Measurements from ENCODE around the gene SYNE2.
A peak's percentile ranks its signal among the peaks of the same experiment; 100 is the strongest.
"Not testable (repeated sequence)": the region's sequence is repeated elsewhere in the genome, so short reads cannot be mapped to it uniquely, and the experiment has no call there.

SYNE2 gene

GRCh38 chr14:64092338-64092737 is 239.5 kb downstream of the SYNE2 start:
- DNase-seq: no peak

- DNase-seq: no peak
These were observed 240.1 kb downstream of the SYNE2 start for GRCh38 chr14:64092940-64093339.

DNA sequence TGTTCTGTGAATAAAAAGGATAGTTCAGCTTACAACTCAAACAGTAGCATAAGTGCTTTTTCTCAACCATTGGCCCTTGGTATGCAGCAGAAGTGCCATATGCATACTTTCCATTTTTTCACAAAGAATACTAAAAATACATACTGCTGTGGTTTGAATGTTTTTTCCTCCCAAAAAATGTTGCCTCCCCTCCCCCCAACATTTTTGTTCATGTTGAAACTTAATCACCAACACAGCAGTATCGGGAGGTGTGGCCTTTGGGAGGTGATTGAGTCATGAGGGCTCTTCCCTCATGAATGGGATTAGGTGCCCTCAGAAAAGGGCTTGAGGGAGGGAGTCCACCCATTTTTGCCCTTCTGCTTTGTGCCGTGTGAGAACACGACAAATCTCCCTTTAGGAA is 242.8 kb downstream of the SYNE2 start:
- no peak for DNase-seq

DNA sequence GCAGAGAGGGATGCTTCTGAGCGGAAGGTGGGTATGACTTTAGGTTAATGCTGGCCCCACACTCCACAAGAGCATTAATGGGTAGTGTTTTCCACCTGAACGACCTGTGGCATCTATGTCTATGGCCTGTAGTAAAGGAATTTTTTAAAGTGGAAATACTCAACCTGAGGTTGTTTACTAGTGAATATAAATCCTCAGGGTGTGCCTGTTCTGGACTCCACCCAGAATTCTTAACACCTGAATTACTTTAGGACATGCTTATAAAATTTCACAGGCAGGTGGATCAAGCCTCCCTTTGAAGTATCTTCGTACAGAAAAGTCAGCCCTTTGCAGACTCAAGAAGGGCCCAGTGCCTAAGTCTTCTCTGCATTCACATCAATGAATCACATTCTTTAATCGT is 245.3 kb downstream of the SYNE2 start:
- DNase-seq: no peak

GRCh38 chr14:64107438-64107837 is 254.6 kb downstream of the SYNE2 start:
- no peak for DNase-seq

DNA sequence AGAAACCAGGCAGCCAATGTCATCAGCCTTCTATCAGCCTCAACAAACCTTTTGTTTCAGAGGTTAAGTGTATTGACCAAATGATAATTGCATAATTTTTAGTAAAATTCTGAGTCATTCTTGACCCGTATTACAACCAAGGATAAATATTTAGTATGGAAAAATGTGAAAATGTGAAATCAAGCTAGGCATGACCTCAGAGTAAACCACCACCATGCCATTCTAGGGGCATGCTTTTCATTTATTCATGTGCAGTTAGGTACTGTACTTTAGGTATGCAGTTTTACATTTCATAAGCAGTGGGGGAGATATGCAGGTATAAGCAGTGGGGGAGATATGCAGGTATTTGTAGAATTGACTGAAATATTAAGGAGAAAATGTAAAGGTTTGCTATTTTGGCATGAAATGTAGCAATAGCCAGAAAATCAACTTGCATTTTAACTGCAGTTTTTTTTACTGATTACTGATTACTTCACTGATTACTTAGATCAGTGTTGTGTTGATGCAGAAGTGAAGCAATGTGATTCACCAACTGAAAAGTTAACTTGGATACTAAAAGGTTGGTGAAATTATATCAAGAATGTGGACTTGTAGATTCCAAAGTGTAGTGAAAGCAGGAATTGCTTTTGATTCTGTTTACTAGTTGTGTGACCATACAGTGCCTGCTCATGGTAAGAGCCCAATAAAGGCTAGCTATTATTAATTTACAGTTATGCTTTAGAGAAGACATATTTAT is 257.2 kb downstream of the SYNE2 start:
- DNase-seq: no peak

GRCh38 chr14:64110802-64111201 is 258.0 kb downstream of the SYNE2 start:
- DNase-seq: no peak

- peak; percentile 75 for DNase-seq
These were observed 260.3 kb downstream of the SYNE2 start for GRCh38 chr14:64112867-64113678.

DNA sequence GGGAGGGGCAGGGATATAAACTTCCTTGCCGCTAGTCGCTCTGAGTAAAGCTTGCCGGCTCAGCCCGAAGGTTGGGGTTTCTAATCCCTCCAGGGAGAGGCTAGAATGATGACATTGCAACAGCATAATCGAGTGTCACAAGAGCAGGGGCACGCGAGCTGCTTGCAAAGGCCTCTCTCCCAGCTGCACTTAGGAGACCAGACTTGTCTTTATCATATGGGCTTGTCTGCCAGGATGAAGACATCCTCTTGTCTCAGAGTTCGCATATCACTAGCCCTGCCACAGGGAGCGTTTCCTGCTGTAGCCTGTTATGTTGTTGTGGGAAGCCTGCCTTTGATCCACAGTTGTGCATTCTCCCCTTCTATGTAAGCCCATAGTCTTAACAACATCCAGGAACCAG is 261.4 kb downstream of the SYNE2 start:
- DNase-seq: no peak

DNA sequence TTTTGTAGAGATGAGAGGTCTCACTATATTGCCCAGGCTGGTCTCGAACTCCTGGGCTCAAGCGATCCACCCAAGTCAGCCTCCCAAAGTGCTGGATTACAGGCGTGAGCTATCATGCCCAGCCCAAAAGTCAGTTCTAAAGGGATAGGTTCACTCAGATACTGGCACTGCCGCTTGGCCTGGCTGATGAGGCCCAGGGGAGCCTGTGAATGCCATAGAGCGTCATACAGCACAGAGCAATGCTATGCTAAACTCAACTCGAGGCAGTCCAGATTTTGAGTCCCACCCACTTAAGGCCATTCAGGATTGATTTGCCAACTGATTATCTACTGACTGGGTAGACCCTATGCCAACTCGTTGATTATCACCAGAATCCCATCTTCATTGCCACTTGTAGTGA is 262.0 kb downstream of the SYNE2 start:
- DNase-seq: no peak

DNA sequence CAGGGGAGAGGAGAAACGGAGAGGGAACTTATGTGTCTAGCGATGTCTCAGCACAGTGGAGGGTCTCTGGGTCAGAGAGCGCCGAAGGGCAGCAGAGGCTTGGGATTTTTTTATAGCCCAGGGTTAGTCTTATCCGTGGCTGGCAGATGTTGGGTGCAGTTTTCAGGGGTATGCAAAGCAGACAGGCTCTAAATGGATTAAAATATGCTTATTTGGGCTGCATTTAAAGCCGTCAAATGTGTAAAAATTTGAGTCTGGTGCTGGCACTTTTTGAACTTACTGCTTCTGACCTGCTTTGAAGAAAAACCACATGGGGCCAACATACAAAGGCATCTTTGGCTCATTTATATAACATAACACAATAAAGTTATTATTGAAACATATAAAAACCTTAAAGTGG is 262.6 kb downstream of the SYNE2 start:
- no peak for DNase-seq

DNA sequence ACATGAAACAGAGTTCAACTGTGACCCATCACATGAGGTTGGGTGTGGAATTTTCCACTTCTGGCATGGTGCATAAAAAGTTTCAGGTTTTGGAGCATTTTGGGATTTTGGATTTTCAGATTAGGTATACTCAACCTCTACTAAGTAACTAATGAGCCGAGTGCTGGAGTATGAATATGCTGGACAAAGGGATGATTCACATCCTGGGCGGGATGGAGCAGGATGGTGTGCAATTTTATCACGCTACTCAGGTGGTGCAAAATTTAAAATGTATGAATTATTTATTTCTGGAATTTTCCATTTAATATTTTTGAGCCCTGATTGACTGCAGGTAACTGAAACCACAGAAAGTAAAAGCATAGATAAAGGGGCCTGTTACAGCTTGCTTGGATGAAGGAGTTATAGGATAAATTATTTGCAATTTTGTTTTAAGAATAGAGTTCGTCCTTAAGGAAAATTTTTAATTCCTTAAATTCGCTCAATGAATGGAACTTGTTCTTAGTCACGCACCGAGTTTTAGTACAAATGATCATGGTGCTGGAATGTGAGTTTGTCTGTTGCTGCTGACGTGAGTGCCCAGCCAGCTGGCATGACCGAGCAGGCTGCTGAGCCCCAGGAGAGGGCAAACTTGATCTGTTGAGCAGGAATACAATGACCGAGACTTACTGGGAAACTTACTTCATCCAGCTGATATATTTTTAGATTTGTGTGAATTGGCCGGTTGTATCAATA is 265.0 kb downstream of the SYNE2 start:
- DNase-seq: no peak

DNA sequence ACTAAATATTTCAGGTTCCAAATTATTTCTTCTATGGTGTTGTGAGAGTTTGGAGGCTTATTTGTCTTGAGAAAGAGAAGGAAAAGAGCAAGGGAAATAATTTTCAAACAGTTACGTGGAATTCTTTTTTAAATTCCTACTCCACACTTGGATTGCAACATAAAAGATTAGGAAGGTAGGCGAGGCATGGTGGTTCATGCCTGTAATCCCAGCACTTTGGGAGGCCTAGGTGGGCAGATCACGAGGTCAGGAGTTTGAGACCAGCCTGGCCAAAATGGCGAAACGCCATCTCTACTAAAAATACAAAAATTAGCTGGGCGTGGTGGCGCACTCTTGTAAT is 265.6 kb downstream of the SYNE2 start:
- not testable (repeated sequence) for DNase-seq

- no peak for DNase-seq
These were observed 266.1 kb downstream of the SYNE2 start for GRCh38 chr14:64118892-64119291.

GRCh38 chr14:64119500-64119899 is 266.7 kb downstream of the SYNE2 start:
- no peak for DNase-seq

GRCh38 chr14:64119980-64120379 is 267.2 kb downstream of the SYNE2 start:
- no peak for DNase-seq

- DNase-seq: no peak
These were observed 270.5 kb downstream of the SYNE2 start for GRCh38 chr14:64123241-64123822.

DNA sequence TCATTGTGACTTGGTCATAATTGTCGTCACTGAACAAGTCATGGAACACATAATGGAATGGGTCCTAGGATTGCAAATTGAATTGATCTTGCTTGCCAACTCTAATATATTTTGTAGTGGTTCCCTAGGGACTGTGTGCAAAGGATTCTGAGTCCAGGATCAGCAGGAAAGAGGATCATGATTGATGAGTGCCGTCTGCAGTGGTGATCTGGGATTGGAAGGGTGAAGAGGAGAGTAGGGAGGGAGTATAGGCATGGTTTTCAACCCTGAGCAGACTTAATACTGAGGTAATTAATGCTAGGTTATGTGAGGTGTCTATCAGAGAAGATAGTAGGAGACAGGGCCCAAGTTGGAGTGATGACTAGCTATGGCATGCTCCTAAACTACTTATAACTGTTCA is 272.5 kb downstream of the SYNE2 start:
- no peak for DNase-seq

DNA sequence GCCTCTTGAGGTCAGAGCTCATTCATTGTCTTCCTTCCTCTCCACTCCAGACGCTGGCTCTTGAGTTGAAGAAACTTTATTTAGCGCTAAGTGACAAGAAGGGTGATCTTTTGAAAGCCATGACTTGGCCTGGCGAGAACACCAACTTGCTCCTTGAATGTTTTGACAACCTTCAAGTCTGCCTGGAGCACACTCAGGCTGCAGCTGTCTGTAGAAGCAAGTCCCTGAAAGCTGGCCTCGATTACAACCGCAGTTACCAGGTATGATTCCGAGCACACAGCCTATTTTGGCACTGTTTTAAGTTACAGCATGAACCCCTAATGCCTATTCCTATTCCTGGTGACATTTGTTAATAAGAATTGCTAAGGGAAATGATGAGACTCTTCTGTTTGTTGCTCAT is 273.7 kb downstream of the SYNE2 start:
- DNase-seq: no peak

GRCh38 chr14:64137657-64138290 is 285.0 kb downstream of the SYNE2 start:
- no peak for DNase-seq

GRCh38 chr14:64147126-64147790 is 294.5 kb downstream of the SYNE2 start:
- DNase-seq: no peak

DNA sequence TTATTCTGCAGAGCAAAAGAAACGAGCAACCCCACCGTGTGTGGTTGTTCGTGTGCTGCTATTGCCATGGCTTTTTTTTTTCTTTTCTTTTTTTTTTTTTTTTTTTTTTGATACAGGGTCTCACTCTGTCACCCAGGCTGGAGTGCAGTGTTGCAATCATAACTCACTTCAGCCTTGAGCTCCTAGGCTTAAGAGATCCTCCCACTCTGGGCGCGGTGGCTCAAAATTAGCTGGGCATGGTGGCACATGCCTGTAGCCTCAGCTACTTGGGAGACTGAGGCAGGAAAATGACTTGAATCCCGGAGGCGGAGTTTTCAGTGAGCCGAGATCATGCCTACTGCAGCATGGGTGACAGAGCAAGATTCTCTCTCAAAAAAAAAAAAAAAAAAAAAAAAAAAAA is 297.1 kb downstream of the SYNE2 start:
- DNase-seq: no peak
